SK-N-MC (cell line): ENCODE results near the gene SVOPL.

ENCODE experiments used
- EZH2 ChIP-seq: fragments of 200-600 bp; sonication (generic); IDR thresholded peaks from one replicate; pipeline ENCODE4 v1.6.1; 2017; ENCODE audit warnings: antibody characterized with exemption
- FOXP2 ChIP-seq: optimal IDR thresholded peaks from 2 replicates; pipeline ENCODE3; 2011; ENCODE audit warnings: mild to moderate bottlenecking, moderate library complexity; ENCODE audit not compliant: insufficient read depth; ENCODE audit errors: extremely low read length, control extremely low read depth
- POLR2AphosphoS5 ChIP-seq: IDR thresholded peaks from 2 replicates; pipeline ENCODE4 v1.6.1; 2012; ENCODE audit warnings: mild to moderate bottlenecking, low read depth, low read length, borderline replicate concordance

GRCh38 chr7:138569418-138569817 is 131.7 kb downstream of the SVOPL start:
- TF ChIP-seq EZH2, result no peak
- no peak for TF ChIP-seq POLR2AphosphoS5
- no peak for TF ChIP-seq FOXP2
